SH-SY5Y (cell line): ENCODE measurements around the gene CNOT3.

ENCODE experiments used
- GATA2 ChIP-seq: IDR thresholded peaks from 2 replicates; pipeline ENCODE4 v1.6.1; 2011; ENCODE audit warnings: mild to moderate bottlenecking, low read depth, low read length
- GATA3 ChIP-seq: IDR thresholded peaks from 2 replicates; pipeline ENCODE4 v1.6.1; 2011; ENCODE audit warnings: low read depth, mild to moderate bottlenecking, low read length, moderate library complexity

- no peak for TF ChIP-seq GATA2
- TF ChIP-seq GATA3: no peak
These were observed 3.8 kb downstream of the CNOT3 start for GRCh38 chr19:54141356-54141755.
